Testis (tissue), 3 donors: Measurements from ENCODE around the gene HOXB1. TPM values are rescaled to one million over a fixed set of nuclear protein-coding genes. Genes with fewer than 3 reads are reported as not detected.

Source experiments
- DNase-seq: peaks from one replicate; pipeline ENCODE4 v3.0.0-alpha.2; 2019
- H3K27ac ChIP-seq, 2 donors: fragments of 200-600 bp; sonication (generic); one replicate each; pipeline ENCODE4 v1.5.1; 2019
- H3K27me3 ChIP-seq: fragments of 200-600 bp; sonication (generic); one replicate; pipeline ENCODE4 v1.5.1; 2019
- H3K36me3 ChIP-seq: fragments of 200-600 bp; sonication (generic); one replicate; pipeline ENCODE4 v1.5.1; 2017; ENCODE audit warnings: low read depth; ENCODE audit errors: missing control alignments
- H3K4me1 ChIP-seq: fragments of 200-600 bp; sonication (generic); one replicate; pipeline ENCODE4 v1.5.1; 2019
- H3K4me3 ChIP-seq, 2 donors: fragments of 200-600 bp; sonication (generic); one replicate each; pipeline ENCODE4 v1.5.1; 2017 to 2019
- H3K9me3 ChIP-seq: fragments of 200-600 bp; sonication (generic); one replicate; pipeline ENCODE4 v1.5.1; 2017
- POLR2A ChIP-seq: fragments of 450-650 bp; IDR thresholded peaks from one replicate; pipeline ENCODE4 v1.6.1; 2017; ENCODE audit warnings: antibody characterized with exemption, mild to moderate bottlenecking, moderate library complexity
- WGBS, 2 donors: methylation state at CpG; one replicate each; pipeline ENCODE4 v1.1.5; 2018; 5-methylcytosine and 5-hydroxymethylcytosine counted together
- intact Hi-C: fragments of 100-400 bp; cut with DNase I; formaldehyde crosslinking; loops from one replicate; pipeline ENCODE4 v1.15.1; 2023; ENCODE audit warnings: low total_unique reads
- polyA plus RNA-seq: library from polyadenylated mRNA; stranded (reverse); fragments of 350-450 nt; fragmentation: Illumina TruSeq; extraction: RNeasy Lipid Tissue Mini Kit (QIAGEN cat#74804); gene quantifications from one replicate; pipeline ENCODE4 v1.2.3, GENCODE V29; 2014; ENCODE audit warnings: low read depth, low replicate concordance; ENCODE audit not compliant: insufficient read depth
- total RNA-seq, 2 donors: library from RNA; depleted of rRNA; stranded (reverse); fragments of >200 nt; gene quantifications; one replicate each; pipeline ENCODE4 v1.2.3, GENCODE V29; 2016
- TF ChIP-seq, protein P1 (sequence below), 3 experiments: fragments of 450-650 bp in 2 of 3; fragments of 200-600 bp in 1 of 3; sonication (generic) in 1 of 3; IDR thresholded peaks; one replicate each; pipeline ENCODE4 v1.5.1; 2016 to 2019; ENCODE audit warnings: antibody characterized with exemption in 3 of 3, mild to moderate bottlenecking in 2 of 3, moderate library complexity in 1 of 3

HOXB1 gene
- total and polyA plus RNA-seq, 3 donors from 2014 or later: 1.1 TPM; not detected in 2

DNA sequence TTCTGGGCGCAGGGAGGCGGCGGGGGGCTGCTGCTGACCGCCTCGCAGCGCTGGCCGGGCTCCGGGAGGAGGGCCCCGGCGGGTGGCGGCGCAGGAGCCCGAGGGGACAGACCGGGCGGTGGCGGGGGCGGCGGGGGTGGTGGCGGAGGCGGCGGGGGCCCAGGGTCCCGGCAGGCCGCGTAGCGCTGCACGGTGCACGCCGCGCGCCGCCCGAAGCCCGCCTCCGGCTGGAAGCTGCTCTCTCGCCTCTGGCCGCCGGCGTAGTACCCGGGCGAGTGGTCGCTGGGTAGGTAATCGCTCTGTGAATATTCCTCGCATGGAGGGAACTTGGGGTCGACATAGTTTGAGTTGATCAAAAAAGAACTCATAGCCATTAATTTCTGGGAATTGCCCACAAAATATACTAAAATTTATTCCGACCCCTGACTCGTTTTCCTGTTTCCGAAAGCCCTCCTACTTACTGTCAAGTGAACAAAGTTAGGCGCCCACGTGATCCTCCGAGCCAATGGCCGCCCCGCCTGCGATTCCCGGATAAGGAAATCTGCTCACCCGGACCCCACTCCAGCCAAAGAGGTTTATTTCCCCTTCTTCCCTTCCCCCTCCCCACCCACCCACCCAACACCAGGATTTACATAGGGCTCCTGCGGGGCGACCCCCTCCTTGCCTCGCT lies 47.3 kb upstream of the HOXB1 start, which contains the start of gene HOXB4:
Gene HOXB4 (minus strand): TSS at position 405 of the 670 bp plus-strand sequence. CDS start 31 bp downstream, at position 374.
- DNase-seq: peak; percentile 77
- peaks cover 6% of the 10 kb centered on the region for H3K4me1 ChIP-seq

DNA sequence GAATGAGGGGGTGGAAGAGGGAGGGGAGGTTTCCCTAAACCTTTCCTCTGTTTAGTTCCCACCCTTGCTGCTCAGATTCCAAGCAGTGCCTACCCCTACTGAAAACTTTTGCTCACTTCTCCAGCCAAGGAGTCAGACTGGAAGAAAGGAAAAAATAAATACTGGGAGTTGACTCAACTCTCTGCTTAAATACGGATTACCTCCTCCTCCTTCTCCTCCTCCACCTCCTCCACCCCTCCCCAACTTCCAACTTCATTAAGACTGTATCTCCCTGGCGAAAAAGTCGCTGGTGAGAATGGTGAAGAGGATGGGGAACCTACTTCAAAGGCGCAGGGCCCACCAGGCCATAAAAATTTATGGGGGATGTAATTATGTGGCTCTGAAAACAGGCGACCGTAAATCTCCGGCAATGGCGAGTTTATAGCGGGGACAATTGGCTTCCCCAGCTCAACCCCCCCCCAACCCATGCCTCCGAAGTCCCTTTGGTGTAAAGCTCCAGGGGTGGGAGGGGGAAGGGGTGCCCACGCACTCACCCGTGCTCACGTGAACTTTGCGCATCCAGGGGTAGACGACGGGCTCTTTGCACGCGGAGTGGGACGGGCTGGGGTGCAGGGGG lies 46.6 kb upstream of the HOXB1 start:
- TF ChIP-seq, protein P1, sequence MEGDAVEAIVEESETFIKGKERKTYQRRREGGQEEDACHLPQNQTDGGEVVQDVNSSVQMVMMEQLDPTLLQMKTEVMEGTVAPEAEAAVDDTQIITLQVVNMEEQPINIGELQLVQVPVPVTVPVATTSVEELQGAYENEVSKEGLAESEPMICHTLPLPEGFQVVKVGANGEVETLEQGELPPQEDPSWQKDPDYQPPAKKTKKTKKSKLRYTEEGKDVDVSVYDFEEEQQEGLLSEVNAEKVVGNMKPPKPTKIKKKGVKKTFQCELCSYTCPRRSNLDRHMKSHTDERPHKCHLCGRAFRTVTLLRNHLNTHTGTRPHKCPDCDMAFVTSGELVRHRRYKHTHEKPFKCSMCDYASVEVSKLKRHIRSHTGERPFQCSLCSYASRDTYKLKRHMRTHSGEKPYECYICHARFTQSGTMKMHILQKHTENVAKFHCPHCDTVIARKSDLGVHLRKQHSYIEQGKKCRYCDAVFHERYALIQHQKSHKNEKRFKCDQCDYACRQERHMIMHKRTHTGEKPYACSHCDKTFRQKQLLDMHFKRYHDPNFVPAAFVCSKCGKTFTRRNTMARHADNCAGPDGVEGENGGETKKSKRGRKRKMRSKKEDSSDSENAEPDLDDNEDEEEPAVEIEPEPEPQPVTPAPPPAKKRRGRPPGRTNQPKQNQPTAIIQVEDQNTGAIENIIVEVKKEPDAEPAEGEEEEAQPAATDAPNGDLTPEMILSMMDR (IDR thresholded peaks at IDR 0.05): no peak
- no peak for TF ChIP-seq POLR2A
- Histone ChIP-seq H3K9me3 (no peaks in the 10 kb centered on the region), H3K27me3 (no peaks in the 10 kb centered on the region), H3K36me3 (no peaks in the 10 kb centered on the region), H3K27ac (no peak overlapping the region), H3K4me3 (peak overlapping the region; percentile 40 to 44), H3K4me1 (peaks cover 6% of the 10 kb centered on the region)
- DNase-seq: no peak
- intact Hi-C loops: no loop called here
- 4% methylated on average over 10 to 19 of the region's 19 CpGs for WGBS, 2 donors

More for the DNA sequence above, 47.3 kb upstream of the HOXB1 start, which contains the start of gene HOXB4:
- WGBS, 2 donors: 2 to 4% methylated on average over 25 to 55 of the region's 58 CpGs
- H3K27me3 ChIP-seq: no peaks in the 10 kb centered on the region
- H3K27ac ChIP-seq: no peak within 1 kb of the TSS
- intact Hi-C loops: no loop called here
- TF ChIP-seq, protein P1 (IDR thresholded peaks at IDR 0.05): no peak
- TF ChIP-seq POLR2A: no peak
- no peaks in the 10 kb centered on the region for H3K36me3 ChIP-seq
- no peaks in the 10 kb centered on the region for H3K9me3 ChIP-seq
- H3K4me3 ChIP-seq: peak within 1 kb of the TSS; percentile 40 to 44

DNA sequence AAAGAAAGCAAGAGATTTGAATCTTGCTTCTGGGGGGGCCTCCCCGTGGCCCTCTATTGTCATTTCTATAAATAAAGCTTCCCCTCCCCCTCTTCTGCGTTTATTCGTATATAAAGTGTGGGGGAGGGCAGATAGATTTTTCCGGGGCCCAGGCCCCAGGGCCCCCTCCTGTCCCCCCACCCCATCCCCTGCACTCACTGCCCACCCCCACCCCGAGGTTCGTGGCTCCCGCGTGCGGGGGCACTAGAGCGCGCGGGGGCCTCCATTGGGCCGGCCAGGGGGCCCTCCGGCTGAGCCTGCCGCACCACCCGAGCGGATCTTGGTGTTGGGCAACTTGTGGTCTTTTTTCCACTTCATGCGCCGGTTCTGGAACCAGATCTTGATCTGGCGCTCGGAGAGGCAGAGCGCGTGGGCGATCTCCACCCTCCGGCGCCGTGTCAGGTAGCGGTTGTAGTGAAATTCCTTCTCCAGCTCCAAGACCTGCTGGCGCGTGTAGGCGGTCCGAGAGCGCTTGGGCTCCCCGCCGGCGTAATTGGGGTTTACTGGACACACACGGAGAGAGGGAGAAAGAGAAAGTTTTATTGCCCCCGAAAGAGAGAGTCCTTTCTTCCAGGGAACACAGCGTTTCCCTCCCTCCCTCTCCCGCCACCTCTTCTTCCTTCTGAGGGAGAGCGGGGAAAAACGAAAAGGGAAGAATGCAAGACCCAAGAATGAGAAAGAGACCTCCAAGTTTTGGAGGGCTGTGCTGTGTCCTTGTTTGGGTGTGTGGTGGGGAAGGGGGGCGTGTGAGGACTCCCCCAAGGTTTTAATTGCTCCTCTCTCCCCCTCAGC lies 45.9 kb upstream of the HOXB1 start:
- Histone ChIP-seq H3K27ac (no peak overlapping the region), H3K9me3 (no peaks in the 10 kb centered on the region), H3K4me1 (no peaks in the 10 kb centered on the region), H3K36me3 (no peaks in the 10 kb centered on the region), H3K27me3 (no peaks in the 10 kb centered on the region), H3K4me3 (peak overlapping the region; percentile 18 to 44)
- WGBS, 2 donors: 2 to 4% methylated on average over 24 to 43 of the region's 43 CpGs
- intact Hi-C loops: no loop called here
- TF ChIP-seq, protein P1 (IDR thresholded peaks at IDR 0.05): no peak
- TF ChIP-seq POLR2A: no peak
- no peak for DNase-seq

DNA sequence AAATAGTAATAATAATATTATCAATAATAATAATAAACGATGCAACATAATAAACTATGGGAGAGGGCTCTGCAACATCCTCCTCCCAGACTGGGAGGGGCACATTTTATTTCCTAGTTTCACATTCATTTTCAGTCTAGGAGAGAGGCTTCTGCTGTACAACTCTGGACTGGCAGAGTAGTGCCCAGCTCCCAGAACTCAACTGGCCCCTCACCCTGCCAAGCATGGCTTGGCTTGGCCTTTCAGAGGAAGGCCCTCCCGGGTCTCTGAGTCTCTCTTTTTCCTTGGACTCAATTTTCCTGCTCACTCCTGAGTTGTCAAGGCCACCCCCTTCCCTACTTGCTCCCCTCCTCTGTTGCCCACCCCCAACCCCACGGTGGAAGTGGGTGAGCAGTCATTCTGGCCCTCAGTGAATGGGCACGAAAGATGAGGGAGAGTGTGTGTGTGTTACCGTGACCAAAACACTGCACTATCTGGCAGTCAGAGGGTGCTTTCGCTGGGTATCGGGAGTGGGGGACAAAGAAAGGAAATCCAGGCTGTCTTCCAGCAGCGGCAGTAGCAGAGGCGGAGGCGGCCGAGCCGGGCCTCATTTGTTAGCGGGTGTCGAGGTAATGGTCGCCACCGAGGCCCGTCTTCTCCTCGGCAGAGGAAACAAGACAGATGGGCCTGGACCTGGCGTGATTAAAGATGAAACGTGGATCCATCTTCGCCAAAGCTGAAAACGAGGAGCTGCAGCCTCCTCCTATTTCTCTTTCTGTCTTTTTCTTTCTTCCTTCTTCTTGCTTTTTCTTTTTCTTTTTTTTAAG lies 45.1 kb upstream of the HOXB1 start:
- Histone ChIP-seq H3K27ac (no peak overlapping the region), H3K27me3 (no peaks in the 10 kb centered on the region), H3K4me1 (no peaks in the 10 kb centered on the region), H3K9me3 (no peaks in the 10 kb centered on the region), H3K4me3 (peak overlapping the region; percentile 18 to 44), H3K36me3 (no peaks in the 10 kb centered on the region)
- TF ChIP-seq, protein P1 (IDR thresholded peaks at IDR 0.05): no peak
- TF ChIP-seq POLR2A: no peak
- intact Hi-C loops: no loop called here
- WGBS, 2 donors: 13 to 16% methylated on average over 22 of the region's 22 CpGs
- DNase-seq: no peak
